Measurements from ENCODE around the gene PIK3R5. TPM values are rescaled to one million over a fixed set of nuclear protein-coding genes. Genes with fewer than 3 reads are reported as not detected.
A peak's percentile ranks its signal among the peaks of the same experiment; 100 is the strongest.

Gene PIK3R5
- total and polyA plus RNA-seq, 2 donors from 2014 or later = 0.45 to 19.1 TPM

GRCh38 chr17:8904686-8905085 is 60.8 kb downstream of the PIK3R5 start:
- Histone ChIP-seq H3K27ac (ENCODE audit: low read depth in 2 of 2, low read length in 2 of 2) (no peak overlapping the region), H3K27me3 (ENCODE audit: control insufficient read depth, insufficient read depth, low read length) (no peaks in the 10 kb centered on the region), H3K36me3 (ENCODE audit: control insufficient read depth in 2 of 3, insufficient read depth in 3 of 3, low read length in 3 of 3) (no peaks in the 10 kb centered on the region), H3K4me3 (ENCODE audit: low read length in 3 of 3) (no peak overlapping the region), H3K4me1 (ENCODE audit: control insufficient read depth in 2 of 3, insufficient read depth in 2 of 3, low read depth in 1 of 3, low read length in 3 of 3) (no peaks in the 10 kb centered on the region), H3K9me3 (ENCODE audit: control insufficient read depth in 2 of 3, insufficient read depth in 1 of 3, low read length in 3 of 3) (no peaks in the 10 kb centered on the region), H3K9ac (ENCODE audit: low read length in 3 of 3) (no peak overlapping the region)
- intact Hi-C loops (cut with DNase I) = no loop called here
- no peak for FAIRE-seq
- TF ChIP-seq CTCF (IDR thresholded peaks at IDR 0.05; ENCODE audit: borderline replicate concordance, extremely low read depth, insufficient read depth) = no peak
- peak in 1 of 5 donors; percentile 1 for DNase-seq

GRCh38 chr17:8904201-8904600 is 61.3 kb downstream of the PIK3R5 start:
- no peak overlapping the region for H3K4me3 ChIP-seq (ENCODE audit: low read length in 3 of 3)
- DNase-seq (peak in 1 of 5 donors; percentile 1), FAIRE-seq (no peak)
- no peaks in the 10 kb centered on the region for H3K9me3 ChIP-seq (ENCODE audit: control insufficient read depth in 2 of 3, insufficient read depth in 1 of 3, low read length in 3 of 3)
- H3K27me3 ChIP-seq (ENCODE audit: control insufficient read depth, insufficient read depth, low read length) = no peaks in the 10 kb centered on the region
- no peaks in the 10 kb centered on the region for H3K4me1 ChIP-seq (ENCODE audit: control insufficient read depth in 2 of 3, insufficient read depth in 2 of 3, low read depth in 1 of 3, low read length in 3 of 3)
- intact Hi-C loops (cut with DNase I) = no loop called here
- H3K27ac ChIP-seq (ENCODE audit: low read depth in 2 of 2, low read length in 2 of 2) = no peak overlapping the region
- no peaks in the 10 kb centered on the region for H3K36me3 ChIP-seq (ENCODE audit: control insufficient read depth in 2 of 3, insufficient read depth in 3 of 3, low read length in 3 of 3)
- no peak overlapping the region for H3K9ac ChIP-seq (ENCODE audit: low read length in 3 of 3)
- TF ChIP-seq CTCF (IDR thresholded peaks at IDR 0.05; ENCODE audit: borderline replicate concordance, extremely low read depth, insufficient read depth) = no peak

DNA sequence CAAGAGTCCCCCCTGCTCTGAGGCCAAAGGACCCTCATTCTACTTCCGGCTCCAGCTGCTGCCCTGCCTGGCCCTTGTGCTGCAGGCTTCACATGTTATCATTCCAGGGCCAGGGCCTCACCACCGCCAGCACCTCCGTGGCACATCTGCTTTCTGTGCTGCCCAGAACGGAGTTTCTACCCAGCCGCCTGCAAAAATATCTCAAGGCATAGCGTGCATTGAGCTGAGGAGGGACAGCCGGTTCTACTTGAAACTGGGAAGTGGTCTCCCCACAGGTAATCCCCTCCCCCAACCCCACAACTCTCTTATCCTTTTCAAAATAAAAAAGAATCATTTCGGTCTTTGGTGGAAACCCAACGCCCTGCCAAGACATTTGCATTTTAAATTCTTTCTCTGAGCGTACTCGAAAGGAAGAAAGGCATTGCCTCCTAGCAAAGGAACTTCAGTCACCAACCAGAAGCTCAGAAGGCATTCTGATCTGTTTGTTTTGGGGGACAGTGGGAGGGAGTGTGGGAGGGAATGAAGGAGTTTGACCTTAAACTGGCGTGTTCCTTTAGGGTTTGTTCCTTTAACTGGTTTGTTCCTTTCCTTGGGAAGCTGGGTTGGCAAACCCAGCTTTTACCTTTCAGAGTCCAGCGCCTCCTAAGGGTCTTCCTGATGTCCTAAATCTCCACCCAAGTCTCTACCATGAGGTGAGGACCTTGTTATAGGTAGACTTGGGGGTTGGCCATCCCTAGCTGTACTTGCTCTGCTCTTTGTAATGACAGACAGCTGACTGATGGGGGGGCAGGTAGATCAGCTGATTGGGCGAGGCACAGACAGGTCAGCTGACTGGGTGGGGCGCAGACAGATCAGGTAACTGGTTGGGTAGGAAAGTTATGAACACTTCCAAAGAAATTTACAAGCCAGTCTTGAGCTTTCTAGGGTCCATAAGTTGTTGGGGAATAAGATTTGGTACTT is 64.6 kb downstream of the PIK3R5 start:
- Histone ChIP-seq H3K36me3 (ENCODE audit: control insufficient read depth in 2 of 3, insufficient read depth in 3 of 3, low read length in 3 of 3) (no peaks in the 10 kb centered on the region), H3K9ac (ENCODE audit: low read length in 3 of 3) (no peak overlapping the region), H3K4me3 (ENCODE audit: low read length in 3 of 3) (no peak overlapping the region), H3K4me1 (ENCODE audit: control insufficient read depth in 2 of 3, insufficient read depth in 2 of 3, low read depth in 1 of 3, low read length in 3 of 3) (no peaks in the 10 kb centered on the region), H3K27me3 (ENCODE audit: control insufficient read depth, insufficient read depth, low read length) (no peaks in the 10 kb centered on the region), H3K27ac (ENCODE audit: low read depth in 2 of 2, low read length in 2 of 2) (no peak overlapping the region), H3K9me3 (ENCODE audit: control insufficient read depth in 2 of 3, insufficient read depth in 1 of 3, low read length in 3 of 3) (no peaks in the 10 kb centered on the region)
- no peak for TF ChIP-seq CTCF (IDR thresholded peaks at IDR 0.05; ENCODE audit: borderline replicate concordance, extremely low read depth, insufficient read depth)
- FAIRE-seq (no peak), DNase-seq (peak in 1 of 5 donors; percentile 6)
- intact Hi-C loops (cut with DNase I) = no loop called here
